ENCODE measurements around the gene CCDC57. TPM values are rescaled to one million over a fixed set of nuclear protein-coding genes. Genes with fewer than 3 reads are reported as not detected.

Gene CCDC57
- total RNA-seq, 1 donor from 2014 or later = 10.6 TPM

DNA sequence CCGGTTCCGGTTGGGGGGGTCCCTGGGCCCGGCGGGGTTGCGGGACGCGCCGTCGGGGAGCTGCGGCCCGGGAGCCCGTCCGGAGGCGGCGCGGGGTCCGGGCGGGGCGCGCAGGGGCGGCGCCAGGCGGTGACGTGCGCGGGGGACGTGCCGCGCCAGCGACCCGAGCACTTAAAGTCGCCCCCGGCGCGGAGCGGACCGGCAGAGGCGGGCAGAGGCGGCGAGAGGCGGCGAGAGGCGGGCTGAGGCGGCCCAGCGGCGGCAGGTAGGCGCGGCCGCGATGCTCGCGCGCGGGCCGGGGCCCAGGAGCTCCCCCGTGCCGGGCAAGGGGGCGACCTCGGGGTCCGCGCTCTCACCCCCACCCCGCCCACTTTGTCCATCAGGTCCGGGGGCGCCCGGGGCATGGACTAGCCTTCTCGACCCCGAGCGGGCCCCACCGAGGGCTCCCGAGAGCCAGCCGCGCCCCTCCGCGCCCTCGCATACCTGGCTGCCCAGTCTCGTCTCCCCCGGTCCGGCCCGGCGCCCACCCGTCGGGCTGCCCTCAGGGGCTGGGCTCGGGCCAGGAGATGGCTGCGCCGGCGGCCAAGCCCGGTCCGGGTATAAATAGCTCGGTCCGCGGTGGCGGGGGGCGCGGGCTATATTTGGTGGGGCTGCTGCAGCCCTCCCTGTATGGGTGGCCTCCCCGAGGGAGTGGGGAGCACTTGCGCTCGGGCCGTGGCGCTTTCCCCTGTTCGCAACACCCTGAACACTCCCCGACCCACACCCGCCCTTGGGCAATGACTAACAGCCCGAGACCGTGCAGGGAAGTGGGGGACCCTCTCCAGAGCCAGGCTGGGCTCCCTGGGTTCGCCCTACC lies 16.4 kb upstream of the CCDC57 start, which contains the start of gene SLC16A3:
Gene SLC16A3, plus strand, starts transcription at position 201 of the 856 bp plus-strand sequence. CDS start 6,967 bp downstream, outside the sequence.
- intact Hi-C loops (cut with DNase I) = no loop called here
- peak; percentile 93 for DNase-seq (ENCODE audit: low spot score)

DNA sequence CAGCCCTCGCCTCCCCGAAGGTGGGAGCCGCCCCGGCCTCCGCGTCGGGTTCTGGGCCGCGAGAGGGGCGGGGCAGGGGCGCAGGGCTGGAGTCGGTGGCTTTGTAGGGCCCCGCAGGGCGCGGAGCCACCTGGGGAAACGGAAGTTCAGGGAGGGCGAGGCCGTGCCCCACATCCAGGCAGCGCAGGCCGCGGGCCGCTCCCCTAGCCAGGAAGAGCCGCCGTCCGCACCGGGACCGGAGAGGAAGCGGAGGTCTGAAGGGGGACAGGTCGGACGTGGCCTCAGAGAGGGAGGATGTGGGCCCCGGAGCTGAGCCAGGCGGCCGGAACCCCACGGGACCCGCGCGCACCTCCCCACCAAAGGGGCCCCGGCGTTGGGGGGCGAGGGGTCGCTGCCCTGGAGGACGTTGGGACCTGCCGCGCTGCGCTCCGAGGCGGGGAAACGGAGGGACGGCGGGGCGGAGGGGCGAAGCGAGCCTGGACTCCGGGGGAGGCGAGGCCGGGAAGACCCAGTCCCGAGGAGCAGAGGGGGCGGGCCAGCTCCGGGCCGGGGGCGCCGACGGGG lies 15.7 kb upstream of the CCDC57 start:
- intact Hi-C loops (cut with DNase I) = no loop called here
- peak; percentile 88 for DNase-seq (ENCODE audit: low spot score)

GRCh38 chr17:82227629-82228277 lies 15.1 kb upstream of the CCDC57 start:
- intact Hi-C loops (cut with DNase I) = no loop called here
- DNase-seq (ENCODE audit: low spot score) = no peak

GRCh38 chr17:82226809-82227628 lies 14.4 kb upstream of the CCDC57 start:
- DNase-seq (ENCODE audit: low spot score) = no peak
- intact Hi-C loops (cut with DNase I) = no loop called here

GRCh38 chr17:82226146-82226808 lies 13.6 kb upstream of the CCDC57 start:
- intact Hi-C loops (cut with DNase I) = no loop called here
- no peak for DNase-seq (ENCODE audit: low spot score)

DNA sequence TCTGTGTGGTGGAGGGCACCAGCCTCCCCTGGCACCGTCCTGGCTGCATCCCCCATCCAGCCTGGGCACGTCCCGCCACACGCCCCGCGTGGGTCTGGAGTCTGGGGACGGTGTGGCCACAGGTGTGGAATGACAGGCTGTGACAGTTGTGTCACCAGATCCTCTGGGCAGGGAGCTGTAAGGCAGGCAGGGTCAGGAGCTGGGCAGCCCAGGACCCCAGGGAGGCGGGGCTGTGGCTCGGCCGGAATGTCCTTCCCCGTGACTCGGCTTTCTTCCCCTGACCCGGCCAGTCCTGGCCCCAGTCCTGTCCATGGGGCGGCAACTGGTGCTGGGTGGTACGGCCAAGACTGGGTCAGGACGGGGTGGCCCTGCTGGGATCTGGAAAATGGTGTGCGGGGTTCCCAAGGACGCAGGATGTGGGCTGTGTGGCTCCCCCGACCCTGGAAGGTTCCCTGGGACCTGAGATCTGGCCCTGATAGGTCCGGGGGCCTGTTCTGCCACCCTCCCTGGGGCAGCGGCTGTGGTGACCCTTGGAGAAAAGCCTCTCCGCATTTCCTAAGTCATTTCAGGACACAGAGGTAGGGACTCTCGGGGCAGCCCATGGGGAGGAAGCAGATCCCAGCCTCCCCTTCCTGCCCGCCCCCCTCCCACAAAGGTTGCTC lies 12.9 kb upstream of the CCDC57 start:
- intact Hi-C loops (cut with DNase I) = no loop called here
- DNase-seq (ENCODE audit: low spot score) = no peak

DNA sequence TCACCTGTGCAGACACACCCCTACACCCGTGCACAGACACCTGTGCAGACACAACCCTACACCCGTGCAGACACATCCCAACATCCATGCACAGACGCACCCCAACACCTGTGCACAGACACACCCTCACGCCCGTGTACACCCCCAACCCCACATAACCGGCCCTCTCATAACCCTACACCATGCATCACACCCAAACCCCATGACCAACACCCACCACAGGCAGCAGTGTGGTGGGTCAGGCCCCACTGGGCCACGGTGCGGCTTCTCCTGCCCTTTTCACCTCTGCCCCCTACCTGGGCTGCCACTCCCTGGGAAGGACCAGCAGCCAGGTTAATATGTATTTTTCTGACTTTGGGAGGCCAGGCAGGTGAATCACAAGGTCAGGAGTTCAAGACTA lies 12.0 kb upstream of the CCDC57 start:
- DNase-seq (ENCODE audit: low spot score) = no peak
- intact Hi-C loops (cut with DNase I) = no loop called here

DNA sequence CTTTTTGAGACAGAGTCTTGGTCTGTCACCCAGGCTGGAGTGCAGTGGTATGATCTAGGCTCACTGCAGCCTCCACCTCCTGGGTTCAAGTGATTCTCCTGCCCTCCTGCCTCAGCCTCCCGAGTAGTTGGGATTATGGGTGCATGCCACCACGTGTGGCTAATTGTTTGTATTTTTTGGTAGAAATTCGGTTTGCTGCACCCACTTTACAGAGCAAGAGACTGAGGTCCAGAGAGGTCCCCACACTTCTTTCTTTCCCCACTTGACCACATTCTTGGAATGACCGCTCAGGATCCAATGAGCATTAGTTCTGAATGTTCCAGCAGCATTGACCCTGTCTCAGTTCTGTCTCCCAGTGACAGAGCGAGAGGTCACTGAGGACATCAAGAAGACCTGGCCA lies 10.9 kb upstream of the CCDC57 start:
- DNase-seq (ENCODE audit: low spot score) = no peak
- intact Hi-C loops (cut with DNase I) = no loop called here

- no peak for DNase-seq (ENCODE audit: low spot score)
- intact Hi-C loops (cut with DNase I) = no loop called here
Observed at GRCh38 chr17:82222816-82223215, 10.2 kb upstream of the CCDC57 start.

- DNase-seq (ENCODE audit: low spot score) = no peak
- intact Hi-C loops (cut with DNase I) = no loop called here
Observed at GRCh38 chr17:82221341-82221902, 8.8 kb upstream of the CCDC57 start.

- intact Hi-C loops (cut with DNase I) = no loop called here
- DNase-seq (ENCODE audit: low spot score) = no peak
Observed at GRCh38 chr17:82219753-82220709, 7.4 kb upstream of the CCDC57 start.

DNA sequence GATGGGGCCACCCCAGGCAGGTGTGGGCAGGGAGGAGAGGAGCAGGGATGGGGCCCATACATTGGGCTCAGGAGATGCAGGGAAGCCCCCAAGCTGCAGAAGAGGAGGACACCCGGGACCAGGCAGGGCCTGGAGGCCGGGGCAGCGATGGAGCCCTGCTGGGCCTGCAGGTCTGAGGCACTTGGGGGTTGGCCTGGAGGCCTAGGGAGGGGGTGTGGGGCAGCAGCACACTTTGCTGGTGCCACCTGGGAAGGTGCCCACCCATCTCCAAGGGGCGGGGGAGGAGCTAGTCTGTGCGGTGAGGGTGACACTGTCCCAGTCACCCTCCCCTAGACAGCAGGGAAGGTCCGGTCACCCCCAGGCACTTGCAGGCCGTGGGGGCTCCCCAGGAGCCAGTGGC lies 6.4 kb upstream of the CCDC57 start:
- DNase-seq (ENCODE audit: low spot score) = no peak
- intact Hi-C loops (cut with DNase I) = no loop called here

- no peak for DNase-seq (ENCODE audit: low spot score)
- intact Hi-C loops (cut with DNase I) = no loop called here
Observed at GRCh38 chr17:82218349-82219075, 5.9 kb upstream of the CCDC57 start.

GRCh38 chr17:82217530-82218204 lies 5.0 kb upstream of the CCDC57 start:
- peak; percentile 96 for DNase-seq (ENCODE audit: low spot score)

DNA sequence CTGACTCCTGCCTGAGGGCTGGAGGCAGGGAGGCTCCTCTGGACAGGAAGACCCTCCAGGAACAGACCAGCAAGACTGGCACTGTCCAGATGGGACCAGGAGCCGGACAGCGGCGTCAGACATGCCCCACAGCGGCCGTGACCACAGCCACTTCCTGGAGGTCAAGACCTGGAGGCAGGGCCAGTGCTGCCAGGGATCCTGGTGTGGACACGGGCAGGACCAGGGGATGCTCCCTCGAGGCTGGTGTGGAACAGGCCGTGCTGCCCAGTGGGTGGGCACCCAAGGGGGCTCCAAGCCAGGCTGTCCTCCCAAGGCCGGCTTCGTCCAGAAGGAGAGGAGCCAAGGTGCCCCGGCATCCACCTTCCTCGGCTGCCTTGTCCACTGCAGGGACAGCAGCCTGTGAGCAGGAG lies 4.5 kb upstream of the CCDC57 start:
- intact Hi-C loops (cut with DNase I) = no loop called here
- DNase-seq (ENCODE audit: low spot score) = no peak

More at GRCh38 chr17:82217530-82218204, 5.0 kb upstream of the CCDC57 start:
- intact Hi-C loops (cut with DNase I) = no loop called here

All from cardiac septum (tissue), 1 donor.